IPS-20b (cell line): ENCODE measurements around the gene PDE1C.

Source experiments
- H3K27ac ChIP-seq: one replicate; pipeline ENCODE4 v1.5.1; 2013; ENCODE audit warnings: low read length
- H3K27me3 ChIP-seq: 2 replicates; pipeline ENCODE4 v1.6.1; 2013; ENCODE audit warnings: mild to moderate bottlenecking, low read length, inconsistent platforms; ENCODE audit not compliant: insufficient read depth
- H3K36me3 ChIP-seq: 2 replicates; pipeline ENCODE4 v1.6.1; 2013; ENCODE audit warnings: low read depth, mild to moderate bottlenecking, inconsistent platforms, low read length, moderate library complexity; ENCODE audit not compliant: insufficient read depth
- H3K4me1 ChIP-seq: 2 replicates; pipeline ENCODE4 v1.6.1; 2013; ENCODE audit warnings: mild to moderate bottlenecking, control low read depth, inconsistent platforms, low read length, moderate library complexity; ENCODE audit not compliant: insufficient read depth
- H3K4me3 ChIP-seq: 2 replicates; pipeline ENCODE4 v1.5.1; 2013; ENCODE audit warnings: mild to moderate bottlenecking, low read length, inconsistent platforms
- H3K9ac ChIP-seq: 2 replicates; pipeline ENCODE4 v1.6.1; 2013; ENCODE audit warnings: low read depth, mild to moderate bottlenecking, inconsistent platforms, low read length, moderate library complexity
- H3K9me3 ChIP-seq: 2 replicates; pipeline ENCODE4 v1.6.1; 2013; ENCODE audit warnings: mild to moderate bottlenecking, low read depth, low read length, inconsistent platforms; ENCODE audit not compliant: insufficient read depth

The PDE1C gene

GRCh38 chr7:32042900-32043299, 27.3 kb downstream of the PDE1C start:
- no peaks in the 10 kb centered on the region for H3K27me3 ChIP-seq
- peaks cover 6% of the 10 kb centered on the region; the same call in 1 of the 2 replicates for H3K4me1 ChIP-seq
- no peak overlapping the region for H3K9ac ChIP-seq
- H3K27ac ChIP-seq, result no peak overlapping the region
- H3K36me3 ChIP-seq, result no peaks in the 10 kb centered on the region
- no peak overlapping the region for H3K4me3 ChIP-seq
- no peaks in the 10 kb centered on the region for H3K9me3 ChIP-seq

- Histone ChIP-seq H3K4me1 (no peaks in the 10 kb centered on the region), H3K9ac (no peak overlapping the region), H3K9me3 (no peaks in the 10 kb centered on the region; the same call in 1 of the 2 replicates), H3K27ac (no peak overlapping the region), H3K36me3 (no peaks in the 10 kb centered on the region), H3K4me3 (no peak overlapping the region), H3K27me3 (no peaks in the 10 kb centered on the region)
Observed at GRCh38 chr7:32039000-32039756, 31.0 kb downstream of the PDE1C start.

- Histone ChIP-seq H3K9me3 (no peaks in the 10 kb centered on the region; the same call in 1 of the 2 replicates), H3K4me3 (no peak overlapping the region), H3K9ac (no peak overlapping the region), H3K27ac (no peak overlapping the region), H3K36me3 (no peaks in the 10 kb centered on the region), H3K4me1 (no peaks in the 10 kb centered on the region), H3K27me3 (no peaks in the 10 kb centered on the region)
Observed at GRCh38 chr7:32037650-32038198, 32.5 kb downstream of the PDE1C start.

- H3K4me1 ChIP-seq, result no peaks in the 10 kb centered on the region
- no peaks in the 10 kb centered on the region for H3K27me3 ChIP-seq
- no peak overlapping the region for H3K27ac ChIP-seq
- H3K9me3 ChIP-seq, result no peaks in the 10 kb centered on the region; the same call in 1 of the 2 replicates
- H3K36me3 ChIP-seq, result no peaks in the 10 kb centered on the region
- H3K9ac ChIP-seq, result no peak overlapping the region
- H3K4me3 ChIP-seq, result no peak overlapping the region
Observed at GRCh38 chr7:32036557-32036956, 33.6 kb downstream of the PDE1C start.

- Histone ChIP-seq H3K36me3 (no peaks in the 10 kb centered on the region), H3K27ac (no peak overlapping the region)
Observed at GRCh38 chr7:32034052-32034451, 36.2 kb downstream of the PDE1C start.

GRCh38 chr7:32033006-32033405, 37.2 kb downstream of the PDE1C start:
- Histone ChIP-seq H3K9me3 (no peaks in the 10 kb centered on the region; the same call in 1 of the 2 replicates), H3K9ac (no peak overlapping the region), H3K4me1 (no peaks in the 10 kb centered on the region), H3K27ac (no peak overlapping the region), H3K36me3 (no peaks in the 10 kb centered on the region), H3K4me3 (no peak overlapping the region), H3K27me3 (no peaks in the 10 kb centered on the region)

More at GRCh38 chr7:32034052-32034451, 36.2 kb downstream of the PDE1C start:
- Histone ChIP-seq H3K9ac (no peak overlapping the region), H3K9me3 (no peaks in the 10 kb centered on the region; the same call in 1 of the 2 replicates), H3K27me3 (no peaks in the 10 kb centered on the region), H3K4me1 (no peaks in the 10 kb centered on the region), H3K4me3 (no peak overlapping the region)

GRCh38 chr7:32032211-32032610, 38.0 kb downstream of the PDE1C start:
- no peak overlapping the region for H3K9ac ChIP-seq
- H3K4me3 ChIP-seq, result no peak overlapping the region
- no peaks in the 10 kb centered on the region for H3K27me3 ChIP-seq
- no peaks in the 10 kb centered on the region for H3K36me3 ChIP-seq
- no peak overlapping the region for H3K27ac ChIP-seq
- H3K4me1 ChIP-seq, result no peaks in the 10 kb centered on the region
- H3K9me3 ChIP-seq, result no peaks in the 10 kb centered on the region; the same call in 1 of the 2 replicates

GRCh38 chr7:32030904-32031692, 39.1 kb downstream of the PDE1C start:
- Histone ChIP-seq H3K9me3 (no peaks in the 10 kb centered on the region; the same call in 1 of the 2 replicates), H3K36me3 (no peaks in the 10 kb centered on the region), H3K27me3 (no peaks in the 10 kb centered on the region), H3K27ac (no peak overlapping the region), H3K4me3 (no peak overlapping the region), H3K4me1 (no peaks in the 10 kb centered on the region), H3K9ac (no peak overlapping the region)

- no peaks in the 10 kb centered on the region; the same call in 1 of the 2 replicates for H3K9me3 ChIP-seq
- no peak overlapping the region for H3K27ac ChIP-seq
- no peaks in the 10 kb centered on the region for H3K27me3 ChIP-seq
- H3K4me3 ChIP-seq, result no peak overlapping the region
- H3K4me1 ChIP-seq, result no peaks in the 10 kb centered on the region
- no peaks in the 10 kb centered on the region for H3K36me3 ChIP-seq
- no peak overlapping the region for H3K9ac ChIP-seq
Observed at GRCh38 chr7:32026083-32026425, 44.2 kb downstream of the PDE1C start.

- no peak overlapping the region for H3K9ac ChIP-seq
- H3K4me3 ChIP-seq, result no peak overlapping the region
- no peaks in the 10 kb centered on the region for H3K36me3 ChIP-seq
- no peak overlapping the region for H3K27ac ChIP-seq
- H3K9me3 ChIP-seq, result no peaks in the 10 kb centered on the region; the same call in 1 of the 2 replicates
- H3K27me3 ChIP-seq, result no peaks in the 10 kb centered on the region
- H3K4me1 ChIP-seq, result no peaks in the 10 kb centered on the region
Observed at GRCh38 chr7:32025381-32026082, 44.7 kb downstream of the PDE1C start.

GRCh38 chr7:32023376-32023775, 46.8 kb downstream of the PDE1C start:
- Histone ChIP-seq H3K27me3 (no peaks in the 10 kb centered on the region), H3K4me1 (no peaks in the 10 kb centered on the region)

More at GRCh38 chr7:32023376-32023775, 46.8 kb downstream of the PDE1C start:
- Histone ChIP-seq H3K4me3 (no peak overlapping the region), H3K27ac (no peak overlapping the region), H3K36me3 (no peaks in the 10 kb centered on the region), H3K9me3 (no peaks in the 10 kb centered on the region; the same call in 1 of the 2 replicates), H3K9ac (no peak overlapping the region)
